BJ (cell line): ENCODE measurements around the gene KLHDC4. TPM values are rescaled to one million over a fixed set of nuclear protein-coding genes. Genes with fewer than 3 reads are reported as not detected.

Experiments used
- CTCF ChIA-PET: fragments of 350-600 bp; formaldehyde crosslinking; extraction: SDS; loops from one replicate; lab custom pipeline; 2021; ENCODE audit warnings: antibody characterized with exemption, inconsistent platforms; lab: Yijun Ruan, JAX
- POLR2A ChIA-PET: fragments of 300-600 bp; sonication (Branson Sonifier 250); formaldehyde crosslinking; extraction: SDS; loops from one replicate; lab custom pipeline; 2021; ENCODE audit warnings: antibody characterized with exemption; lab: Charles Lee
- DNase-seq: peaks from one replicate; pipeline ENCODE4 v3.0.0-alpha.2; 2011; ENCODE audit warnings: low read depth
- H3K27me3 ChIP-seq: 2 replicates; pipeline ENCODE4 v1.6.0; 2011; ENCODE audit warnings: low read length; ENCODE audit not compliant: control insufficient read depth, insufficient read depth
- H3K36me3 ChIP-seq: 2 replicates; pipeline ENCODE4 v1.5.1; 2011; ENCODE audit warnings: low read length; ENCODE audit not compliant: control insufficient read depth, insufficient read depth
- H3K4me3 ChIP-seq: 2 replicates; pipeline ENCODE4 v1.5.1; 2011; ENCODE audit warnings: low read depth, mild to moderate bottlenecking, control low read depth, low read length
- polyA plus RNA-seq: library from polyadenylated mRNA; depleted of rRNA; stranded (reverse); fragments of >200 nt; gene quantifications from 2 replicates; pipeline ENCODE4 v1.2.3, GENCODE V29; 2011
- TF ChIP-seq, protein P1 (sequence below): IDR thresholded peaks from 2 replicates; pipeline ENCODE4 v1.5.1; 2011; ENCODE audit warnings: low read depth, mild to moderate bottlenecking, control low read depth, inconsistent platforms, low read length, moderate library complexity; ENCODE audit not compliant: insufficient read depth

Gene KLHDC4
- polyA plus RNA-seq, 1 experiment = 16.1 TPM

DNA sequence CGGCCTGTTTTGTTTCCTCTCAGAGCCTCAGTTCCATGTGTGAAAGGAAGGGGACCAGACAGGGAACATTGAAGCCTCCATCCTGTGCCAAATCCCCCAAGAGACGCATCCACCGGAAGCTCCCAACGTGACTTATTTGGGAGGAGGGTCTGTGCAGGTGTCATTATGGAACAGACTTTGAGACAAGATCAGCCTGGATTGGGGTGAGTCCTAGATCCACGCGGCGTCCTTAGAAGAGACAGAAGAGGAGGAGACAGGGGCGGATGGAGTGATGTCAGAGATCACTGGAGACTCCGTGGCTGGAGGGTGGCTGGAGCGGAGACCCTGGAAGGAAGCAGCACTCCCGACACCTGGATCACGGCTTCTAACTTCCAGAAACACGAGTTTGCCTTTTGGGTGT is 80.0 kb downstream of the KLHDC4 start:
- POLR2A ChIA-PET = no interaction called here
- TF ChIP-seq, protein P1, sequence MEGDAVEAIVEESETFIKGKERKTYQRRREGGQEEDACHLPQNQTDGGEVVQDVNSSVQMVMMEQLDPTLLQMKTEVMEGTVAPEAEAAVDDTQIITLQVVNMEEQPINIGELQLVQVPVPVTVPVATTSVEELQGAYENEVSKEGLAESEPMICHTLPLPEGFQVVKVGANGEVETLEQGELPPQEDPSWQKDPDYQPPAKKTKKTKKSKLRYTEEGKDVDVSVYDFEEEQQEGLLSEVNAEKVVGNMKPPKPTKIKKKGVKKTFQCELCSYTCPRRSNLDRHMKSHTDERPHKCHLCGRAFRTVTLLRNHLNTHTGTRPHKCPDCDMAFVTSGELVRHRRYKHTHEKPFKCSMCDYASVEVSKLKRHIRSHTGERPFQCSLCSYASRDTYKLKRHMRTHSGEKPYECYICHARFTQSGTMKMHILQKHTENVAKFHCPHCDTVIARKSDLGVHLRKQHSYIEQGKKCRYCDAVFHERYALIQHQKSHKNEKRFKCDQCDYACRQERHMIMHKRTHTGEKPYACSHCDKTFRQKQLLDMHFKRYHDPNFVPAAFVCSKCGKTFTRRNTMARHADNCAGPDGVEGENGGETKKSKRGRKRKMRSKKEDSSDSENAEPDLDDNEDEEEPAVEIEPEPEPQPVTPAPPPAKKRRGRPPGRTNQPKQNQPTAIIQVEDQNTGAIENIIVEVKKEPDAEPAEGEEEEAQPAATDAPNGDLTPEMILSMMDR = no peak
- no peak for DNase-seq
- Histone ChIP-seq H3K4me3 (no peak overlapping the region), H3K36me3 (no peaks in the 10 kb centered on the region), H3K27me3 (peaks cover 1% of the 10 kb centered on the region; the same call in 1 of the 2 replicates)
- CTCF ChIA-PET = no interaction called here

DNA sequence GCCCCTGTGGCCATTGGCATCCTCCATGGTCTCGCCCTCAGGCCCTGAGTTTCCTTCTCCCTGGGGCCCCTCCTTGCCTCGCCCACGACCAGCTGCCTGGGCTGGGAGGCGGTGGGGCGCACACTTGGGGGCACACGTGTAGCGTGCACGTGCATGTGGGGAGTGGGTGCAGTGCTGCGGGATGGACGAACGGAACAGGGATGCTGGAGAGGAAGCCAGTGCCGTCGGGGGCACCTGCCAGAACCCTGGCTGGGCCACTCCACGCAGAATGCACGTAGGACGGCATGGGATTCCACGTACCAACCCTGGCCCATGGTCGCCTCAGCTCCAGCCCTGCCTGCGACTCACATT is 80.4 kb downstream of the KLHDC4 start:
- no peaks in the 10 kb centered on the region for H3K36me3 ChIP-seq
- ChIA-PET CTCF (no interaction called here), POLR2A (no interaction called here)
- no peak overlapping the region for H3K4me3 ChIP-seq
- no peak for DNase-seq
- peaks cover 1% of the 10 kb centered on the region; the same call in 1 of the 2 replicates for H3K27me3 ChIP-seq
- TF ChIP-seq, protein P1 = no peak

DNA sequence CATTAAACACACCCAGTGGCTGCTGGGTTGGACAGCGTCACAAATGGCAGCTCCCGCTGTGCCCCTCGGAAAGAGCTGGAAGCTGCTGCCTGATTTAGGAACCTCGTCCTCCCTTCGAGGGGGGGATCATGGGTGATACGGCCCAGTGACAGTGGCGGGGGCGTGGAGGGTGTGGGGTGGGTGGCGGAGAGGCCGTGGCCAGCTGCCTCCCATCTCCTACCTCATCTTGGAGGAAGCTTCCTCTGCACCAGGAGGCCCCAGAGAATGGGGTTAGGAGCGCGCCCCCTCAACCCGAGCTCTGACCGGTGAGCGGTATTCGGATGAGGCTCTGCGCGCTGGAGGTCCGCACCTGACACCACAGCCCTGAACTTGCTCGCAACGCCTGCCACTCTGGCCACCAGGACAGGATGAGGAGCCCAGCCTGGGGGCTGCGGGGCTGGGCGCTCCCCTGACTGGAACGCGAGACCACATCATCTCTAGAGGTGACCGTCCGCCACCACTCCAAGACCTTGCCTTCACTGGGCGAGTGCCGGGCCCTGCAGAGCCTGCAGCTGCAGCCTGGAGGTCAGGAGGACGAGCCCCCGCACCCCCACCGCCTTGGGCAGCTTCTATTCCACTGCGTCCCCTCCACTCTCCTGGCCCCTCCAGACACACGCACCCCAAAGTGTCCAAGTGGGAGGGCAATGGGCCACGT is 80.9 kb downstream of the KLHDC4 start:
- TF ChIP-seq, protein P1 = no peak
- ChIA-PET CTCF (no interaction called here), POLR2A (no interaction called here)
- peaks cover 1% of the 10 kb centered on the region; the same call in 1 of the 2 replicates for H3K27me3 ChIP-seq
- no peaks in the 10 kb centered on the region for H3K36me3 ChIP-seq
- no peak overlapping the region for H3K4me3 ChIP-seq
- DNase-seq = no peak

DNA sequence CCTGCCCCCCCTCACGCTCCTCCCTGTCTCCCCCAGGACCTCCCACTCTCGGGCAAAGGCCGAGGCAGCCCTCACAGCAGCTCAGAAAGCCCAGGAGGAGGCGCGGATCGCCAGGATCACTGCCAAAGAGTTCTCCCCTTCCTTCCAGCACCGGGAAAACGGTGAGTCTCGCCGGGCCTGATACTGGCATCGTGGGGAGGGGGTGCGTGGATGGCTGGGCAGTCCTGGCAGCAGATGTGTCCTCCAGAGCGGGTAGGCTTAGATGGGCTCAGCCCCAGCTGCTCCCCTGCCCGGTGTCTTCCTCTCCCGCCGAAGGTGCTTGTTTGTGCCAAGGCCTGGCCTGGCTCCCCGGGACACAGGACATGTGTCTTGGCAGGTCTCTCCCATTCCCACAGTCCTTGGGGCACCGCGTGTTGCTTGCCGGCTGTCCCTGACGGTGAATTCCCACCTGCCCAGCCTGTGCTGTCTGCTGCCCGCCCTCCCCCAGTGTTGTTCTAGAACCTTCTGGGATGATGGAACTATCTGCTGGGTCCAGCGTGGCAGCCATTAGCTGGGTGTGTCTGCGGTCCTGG is 81.6 kb downstream of the KLHDC4 start:
- peaks cover 1% of the 10 kb centered on the region; the same call in 1 of the 2 replicates for H3K27me3 ChIP-seq
- TF ChIP-seq, protein P1 = no peak
- DNase-seq = no peak
- CTCF ChIA-PET = interaction anchor here (0.6 kb wide), 1 partner anchor 118 kb away, joined by 3 read pairs; no protein-coding TSS in a partner anchor
- no peak overlapping the region for H3K4me3 ChIP-seq
- POLR2A ChIA-PET = no interaction called here
- no peaks in the 10 kb centered on the region for H3K36me3 ChIP-seq

DNA sequence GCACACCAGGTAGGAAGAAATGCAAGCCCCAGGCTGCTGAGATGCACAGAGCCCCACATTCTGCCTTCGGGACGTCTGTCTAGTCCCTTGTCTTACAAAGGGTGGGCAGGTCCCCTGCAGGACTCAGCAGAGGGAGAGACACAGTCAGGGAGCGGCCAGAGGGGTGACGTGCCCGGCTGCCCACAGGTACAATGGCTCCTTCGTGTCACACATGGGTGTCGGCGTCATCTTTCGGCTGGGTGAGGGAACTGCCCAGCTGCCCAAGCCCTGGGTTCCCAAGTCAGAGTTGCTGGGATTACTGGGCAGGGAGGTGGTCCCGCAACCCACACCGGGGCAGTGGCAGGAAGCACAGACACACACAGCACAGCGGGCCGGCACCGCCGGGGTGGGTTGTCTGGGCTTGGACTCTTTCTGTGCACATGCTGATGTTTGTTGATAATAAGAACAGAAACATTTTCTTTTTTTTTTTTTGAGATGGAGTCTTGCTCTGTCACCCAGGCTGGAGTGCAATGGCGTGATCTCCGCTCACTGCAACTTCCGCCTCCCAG is 82.9 kb downstream of the KLHDC4 start:
- POLR2A ChIA-PET = no interaction called here
- Histone ChIP-seq H3K36me3 (no peaks in the 10 kb centered on the region), H3K4me3 (no peak overlapping the region), H3K27me3 (peaks cover 1% of the 10 kb centered on the region)
- CTCF ChIA-PET = no interaction called here
- DNase-seq = no peak
- TF ChIP-seq, protein P1 = no peak
